ENCODE measurements around the gene TSPAN10. TPM values are rescaled to one million over a fixed set of nuclear protein-coding genes. Genes with fewer than 3 reads are reported as not detected.

TSPAN10 gene
- total RNA-seq (2022; extraction: Qiagen RNA extraction): 4.0 to 5.5 TPM (median 4.3 TPM) in 5 replicates

DNA sequence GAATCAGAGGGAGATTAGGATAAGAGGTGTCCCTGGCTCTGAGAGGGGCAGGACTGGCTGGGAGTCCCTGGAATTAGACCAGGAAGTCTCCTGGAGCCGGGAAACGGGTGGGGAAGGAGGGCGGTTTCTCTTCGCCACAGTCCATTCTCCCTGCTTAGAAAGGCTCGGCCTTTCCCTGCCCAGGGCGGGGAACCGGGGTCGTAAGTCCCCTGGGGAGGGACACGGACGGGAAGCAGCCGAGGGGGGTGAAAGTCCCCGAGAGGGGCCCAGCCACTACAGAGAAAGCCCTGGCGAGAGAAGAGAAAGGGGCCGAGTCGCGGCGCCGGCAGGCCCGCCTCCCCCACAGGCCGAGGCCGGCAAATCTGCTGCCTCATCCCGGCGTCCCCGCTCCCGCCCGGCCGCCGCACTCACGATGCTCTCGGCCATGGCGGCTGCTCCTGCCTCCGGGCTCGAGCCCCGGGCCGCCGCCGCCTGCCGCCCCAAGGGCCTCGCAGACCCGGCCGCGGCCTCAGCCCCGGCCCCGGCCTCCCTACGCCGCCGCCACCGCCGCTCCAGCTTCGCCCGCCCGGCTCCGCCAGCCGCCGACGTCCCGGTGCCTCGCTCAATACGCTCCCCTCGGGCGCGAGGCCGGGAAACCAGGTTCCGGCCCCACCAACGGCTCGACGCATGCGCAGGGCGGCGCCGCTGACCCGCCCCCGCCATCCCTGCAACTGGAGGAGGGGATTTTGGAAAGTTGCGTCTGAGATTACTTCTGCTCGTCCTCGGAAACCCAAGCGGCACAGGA, at the start of gene TSPAN10, which contains the start of gene NPLOC4:
TSPAN10 (plus strand) TSS at position 692 of the 784 bp plus-strand sequence. CDS start 5,217 bp downstream, outside the sequence.
NPLOC4 (minus strand) TSS at position 608 of the 784 bp plus-strand sequence; CDS start at position 426, 182 bp downstream.

DNA sequence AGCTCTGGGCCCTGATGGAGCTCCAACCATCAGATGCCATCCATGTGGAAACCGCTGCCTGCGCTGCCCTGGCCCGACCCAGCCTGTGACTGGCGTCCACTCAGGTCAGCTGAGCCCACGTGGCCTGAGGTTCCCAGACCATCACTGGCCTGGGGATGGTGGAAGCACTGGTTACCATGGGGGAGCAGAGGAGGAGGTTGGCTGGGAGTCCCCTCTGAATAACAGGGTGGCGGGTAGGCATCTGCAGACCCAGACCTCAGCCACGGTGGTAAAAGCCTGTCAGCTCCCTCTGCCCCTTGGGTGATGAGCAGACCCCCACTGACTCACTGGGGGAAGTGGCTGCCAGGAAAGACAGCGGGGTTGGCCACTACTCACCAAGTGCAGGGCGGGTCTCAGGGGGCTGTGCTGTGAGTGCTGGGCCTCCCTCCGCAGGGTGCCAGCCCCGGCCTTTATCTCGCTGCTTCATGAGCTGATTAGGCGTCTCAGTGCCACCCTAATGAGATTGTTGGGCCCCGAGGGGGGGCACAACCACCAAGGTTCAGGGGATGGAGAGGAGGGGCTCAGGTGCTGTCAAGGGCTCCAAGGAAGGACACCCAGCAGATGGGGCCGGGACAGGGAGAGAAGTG, 19.2 kb downstream of the TSPAN10 start, which contains the start of gene PDE6G:
PDE6G (minus strand) TSS at position 425 of the 626 bp plus-strand sequence. CDS start 3,237 bp downstream, outside the sequence.

DNA sequence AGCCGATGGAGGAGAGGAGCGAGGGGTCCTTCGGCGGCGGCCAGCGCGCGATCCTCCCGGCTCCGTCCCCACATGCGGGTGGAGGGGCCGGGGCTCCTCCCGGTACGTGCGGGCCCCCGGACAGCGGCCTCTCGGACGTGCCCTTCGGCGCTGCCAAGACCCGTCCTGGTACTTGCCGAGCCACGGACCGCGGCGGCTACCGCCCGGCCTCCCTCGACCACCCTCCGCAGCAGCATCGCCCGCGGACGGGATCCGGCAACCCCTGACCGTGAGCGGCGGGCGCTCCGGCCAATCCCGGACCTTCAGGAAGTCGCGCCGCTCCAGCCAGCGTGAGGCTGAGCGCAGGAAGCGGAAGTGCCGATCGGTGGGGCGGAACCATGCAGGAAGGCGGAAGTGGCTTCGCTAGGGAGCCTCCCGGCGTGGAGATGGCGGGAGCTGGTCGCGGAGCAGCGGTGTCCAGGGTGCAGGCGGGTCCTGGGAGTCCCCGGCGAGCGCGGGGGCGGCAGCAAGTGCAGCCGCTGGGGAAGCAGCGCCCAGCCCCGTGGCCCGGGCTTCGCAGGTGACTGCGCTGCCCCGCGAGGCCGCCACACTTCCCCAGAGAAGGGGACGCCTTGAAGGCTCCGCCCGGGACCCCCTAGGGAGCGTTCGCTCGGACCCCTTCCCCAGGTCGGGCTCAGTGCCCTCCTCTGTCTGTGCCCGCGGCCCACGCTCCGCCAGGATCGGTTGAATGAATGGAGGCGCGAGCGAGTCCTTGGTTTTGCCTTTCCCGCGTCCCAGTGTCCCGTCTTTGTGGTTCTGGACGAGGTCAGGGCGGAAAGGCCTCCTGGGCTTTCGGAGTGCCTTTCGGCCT, 29.6 kb downstream of the TSPAN10 start, which contains the start of the genes CCDC137 and OXLD1:
CCDC137 (plus strand) TSS at position 396 of the 850 bp plus-strand sequence; CDS start at position 426, 30 bp downstream.
OXLD1 (minus strand) TSS at position 264 of the 850 bp plus-strand sequence; CDS start at position 236, 28 bp downstream.

DNA sequence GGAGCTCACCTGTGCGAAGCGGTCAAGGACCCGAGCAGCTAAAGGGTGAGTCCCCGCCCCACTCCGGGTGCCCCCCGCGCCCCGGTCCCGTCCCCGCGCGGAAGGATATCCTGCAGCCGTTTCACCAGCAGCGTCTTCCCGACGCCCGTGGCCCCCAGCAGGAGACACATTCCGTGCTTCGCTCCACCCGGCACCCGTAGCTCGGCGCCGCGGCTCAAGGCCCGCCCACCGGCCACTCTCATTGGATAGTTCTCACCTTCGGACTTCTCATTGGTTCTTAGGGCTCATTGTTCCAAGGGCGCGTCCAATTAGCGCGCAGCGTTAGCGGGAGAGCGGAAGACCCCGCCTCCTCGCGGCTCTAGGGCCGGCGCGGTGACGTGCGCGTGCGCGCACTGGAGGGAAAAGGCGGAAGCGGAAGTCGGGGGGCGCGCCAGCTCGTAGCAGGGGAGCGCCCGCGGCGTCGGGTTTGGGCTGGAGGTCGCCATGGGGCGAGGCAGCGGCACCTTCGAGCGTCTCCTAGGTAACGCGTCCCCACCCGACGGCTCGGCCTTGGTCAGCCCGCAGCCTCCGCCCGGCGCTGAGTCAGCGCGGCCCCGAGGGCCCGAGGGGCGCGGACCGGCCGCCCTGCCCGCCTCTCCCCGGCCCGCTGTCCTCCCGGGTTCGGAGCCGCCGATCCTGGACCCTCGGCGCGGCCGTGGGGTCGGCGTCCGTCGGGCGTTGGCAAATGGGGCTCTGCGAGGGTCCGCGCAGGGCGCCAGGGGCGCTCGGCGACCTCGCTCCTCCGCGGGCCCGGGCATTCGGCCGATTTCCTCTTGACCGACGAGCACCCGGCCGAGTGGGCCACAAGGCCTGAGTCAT, 46.8 kb downstream of the TSPAN10 start, which contains the start of the genes ARL16 and HGS:
ARL16 (minus strand) TSS at position 214 of the 858 bp plus-strand sequence; CDS start at position 170, 44 bp downstream.
HGS (plus strand) TSS at position 428 of the 858 bp plus-strand sequence; CDS start at position 484, 56 bp downstream.

Other genes with a start within 250 kb of the TSPAN10 start
- gene BAHCC1, start 241.7 kb upstream of the TSPAN10 start, total RNA-seq (2022; extraction: Qiagen RNA extraction): 5.3 to 8.6 TPM (median 8.5 TPM) in 5 replicates
- gene ACTG1, start 124.4 kb upstream of the TSPAN10 start, total RNA-seq (2022; extraction: Qiagen RNA extraction): 5,378 to 6,768 TPM (median 6,369 TPM) in 5 replicates
- gene FSCN2, start 108.8 kb upstream of the TSPAN10 start, total RNA-seq (2022; extraction: Qiagen RNA extraction): 0.77 to 1.7 TPM (median 1.1 TPM) in 5 replicates
- 16.1 to 26.3 TPM (median 21.7 TPM) in 5 replicates for gene FAAP100, start 84.8 kb upstream of the TSPAN10 start, total RNA-seq (2022; extraction: Qiagen RNA extraction)
- 78.4 to 102 TPM (median 96.0 TPM) in 5 replicates for gene NPLOC4, start 84 bp upstream of the TSPAN10 start, total RNA-seq (2022; extraction: Qiagen RNA extraction)
- gene PDE6G, start 19.3 kb downstream of the TSPAN10 start, total RNA-seq (2022; extraction: Qiagen RNA extraction): 1.5 to 3.6 TPM (median 2.2 TPM) in 5 replicates
- 31.2 to 55.4 TPM (median 50.7 TPM) in 5 replicates for gene OXLD1, start 29.4 kb downstream of the TSPAN10 start, total RNA-seq (2022; extraction: Qiagen RNA extraction)
- 56.0 to 72.5 TPM (median 62.3 TPM) in 5 replicates for gene CCDC137, start 29.5 kb downstream of the TSPAN10 start, total RNA-seq (2022; extraction: Qiagen RNA extraction)
- gene ARL16, start 46.6 kb downstream of the TSPAN10 start, total RNA-seq (2022; extraction: Qiagen RNA extraction): 40.2 to 45.0 TPM (median 42.3 TPM) in 5 replicates
- 136 to 196 TPM (median 182 TPM) in 5 replicates for gene HGS, start 46.8 kb downstream of the TSPAN10 start, total RNA-seq (2022; extraction: Qiagen RNA extraction)
- 203 to 295 TPM (median 273 TPM) in 5 replicates for gene MRPL12, start 66.2 kb downstream of the TSPAN10 start, total RNA-seq (2022; extraction: Qiagen RNA extraction)
- 25.4 to 45.1 TPM (median 41.3 TPM) in 5 replicates for gene SLC25A10, start 75.1 kb downstream of the TSPAN10 start, total RNA-seq (2022; extraction: Qiagen RNA extraction)
- gene GCGR, start 167.0 kb downstream of the TSPAN10 start, total RNA-seq (2022; extraction: Qiagen RNA extraction): 0.08 to 0.56 TPM (median 0.33 TPM) in 5 replicates
- 81.7 to 100 TPM (median 89.2 TPM) in 5 replicates for gene MCRIP1, start 196.1 kb downstream of the TSPAN10 start, total RNA-seq (2022; extraction: Qiagen RNA extraction)
- 0.19 to 0.42 TPM (median 0.27 TPM) in 5 replicates for gene PPP1R27, start 197.9 kb downstream of the TSPAN10 start, total RNA-seq (2022; extraction: Qiagen RNA extraction)
- gene P4HB, start 223.3 kb downstream of the TSPAN10 start, total RNA-seq (2022; extraction: Qiagen RNA extraction): 735 to 768 TPM (median 746 TPM) in 5 replicates
- 587 to 631 TPM (median 602 TPM) in 5 replicates for gene ARHGDIA, start 234.1 kb downstream of the TSPAN10 start, total RNA-seq (2022; extraction: Qiagen RNA extraction)

Measured in A549 treated with dexamethasone at 1 μM for 4 hours (cell line).